NCI-H2171 (cell line): ENCODE measurements around the gene UQCC2.

ENCODE experiments used
- DNase-seq: peaks from one replicate; lab custom pipeline; 2025; lab: John Stamatoyannopoulos, UW

UQCC2 gene

GRCh38 chr6:33725222-33725621, 13.7 kb upstream of the UQCC2 start:
- DNase-seq, result no peak

- no peak for DNase-seq
Observed at GRCh38 chr6:33724102-33725023, 12.9 kb upstream of the UQCC2 start.

- DNase-seq, result no peak
Observed at GRCh38 chr6:33723371-33724085, 12.0 kb upstream of the UQCC2 start.

- DNase-seq, result no peak
Observed at GRCh38 chr6:33722103-33722623, 10.7 kb upstream of the UQCC2 start.

- DNase-seq, result no peak
Observed at GRCh38 chr6:33721508-33721907, 10.0 kb upstream of the UQCC2 start.

GRCh38 chr6:33720998-33721397, 9.5 kb upstream of the UQCC2 start:
- no peak for DNase-seq

GRCh38 chr6:33719326-33719987, 8.0 kb upstream of the UQCC2 start:
- peak; percentile 21 for DNase-seq

GRCh38 chr6:33718713-33719112, 7.2 kb upstream of the UQCC2 start:
- no peak for DNase-seq

GRCh38 chr6:33717934-33718455, 6.5 kb upstream of the UQCC2 start:
- DNase-seq, result no peak

- no peak for DNase-seq
Observed at GRCh38 chr6:33716890-33717632, 5.6 kb upstream of the UQCC2 start.

- DNase-seq, result no peak
Observed at GRCh38 chr6:33716379-33716778, 4.9 kb upstream of the UQCC2 start.

- no peak for DNase-seq
Observed at GRCh38 chr6:33714385-33715040, 3.0 kb upstream of the UQCC2 start.

- DNase-seq, result no peak
Observed at GRCh38 chr6:33713786-33714185, 2.3 kb upstream of the UQCC2 start.

- DNase-seq, result no peak
Observed at GRCh38 chr6:33712914-33713313, 1.4 kb upstream of the UQCC2 start.

GRCh38 chr6:33710296-33711121, 991 bp downstream of the UQCC2 start:
- no peak for DNase-seq

- no peak for DNase-seq
Observed at GRCh38 chr6:33709605-33710295, 1.8 kb downstream of the UQCC2 start.

GRCh38 chr6:33708516-33709204, 2.8 kb downstream of the UQCC2 start:
- no peak for DNase-seq

GRCh38 chr6:33707771-33708170, 3.7 kb downstream of the UQCC2 start:
- DNase-seq, result no peak
